ENCODE measurements around the gene ALCAM. TPM values are rescaled to one million over a fixed set of nuclear protein-coding genes. Genes with fewer than 3 reads are reported as not detected.
A peak's percentile ranks its signal among the peaks of the same experiment; 100 is the strongest.
"Not testable (repeated sequence)": the region's sequence is repeated elsewhere in the genome, so short reads cannot be mapped to it uniquely, and the experiment has no call there.

Gene ALCAM
- polyA plus RNA-seq, 3 donors: 112 to 151 (median 124) TPM

- peak in 10 of 11 donors; percentile 28 to 64 (median 44) for DNase-seq (ENCODE audit: extremely low read depth in 1 of 11, low read depth in 9 of 11, low spot score in 4 of 11)
Observed at GRCh38 chr3:105369500-105370371, 3.0 kb downstream of the ALCAM start.

DNA sequence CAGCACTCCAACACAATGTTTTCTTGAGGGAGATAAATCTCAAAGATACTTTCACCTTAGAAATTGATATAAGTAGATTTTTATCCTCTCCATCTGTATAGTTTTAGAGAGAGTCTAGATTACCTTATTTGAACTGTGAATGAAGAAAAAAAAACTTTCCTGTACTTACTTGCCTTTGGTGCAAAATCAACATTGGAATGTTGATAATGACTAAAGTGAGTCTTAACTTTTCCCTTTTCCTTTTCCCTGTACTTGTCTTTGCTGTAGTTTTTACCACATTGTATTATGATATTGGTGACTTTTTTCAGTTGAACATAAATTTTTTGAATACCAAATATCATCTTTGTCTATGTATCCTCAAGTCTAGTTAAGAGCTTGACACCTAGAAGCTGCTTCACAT is 6.7 kb downstream of the ALCAM start:
- no peak for DNase-seq (ENCODE audit: extremely low read depth in 1 of 11, low read depth in 9 of 11, low spot score in 4 of 11)

GRCh38 chr3:105375750-105376511 is 9.2 kb downstream of the ALCAM start:
- DNase-seq (ENCODE audit: extremely low read depth in 1 of 11, low read depth in 9 of 11, low spot score in 4 of 11): no peak

DNA sequence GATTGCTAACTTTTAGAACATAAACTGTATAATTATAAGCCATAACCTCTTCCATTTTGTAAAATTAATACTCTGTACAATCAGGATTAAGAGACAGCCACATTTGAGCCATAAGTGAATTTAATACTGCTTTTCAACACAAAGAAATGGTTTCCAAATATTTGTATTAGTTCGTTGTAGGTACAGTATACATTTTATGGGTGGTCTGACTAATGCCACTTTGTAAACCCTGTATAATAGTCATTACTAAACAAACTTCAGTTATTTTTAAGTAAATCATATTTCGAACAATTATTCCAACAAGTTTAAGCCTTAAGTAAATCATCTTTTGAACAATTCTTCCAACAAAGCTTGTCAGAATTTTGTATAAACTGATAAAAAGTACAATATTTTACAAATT is 11.0 kb downstream of the ALCAM start:
- no peak for DNase-seq (ENCODE audit: extremely low read depth in 1 of 11, low read depth in 9 of 11, low spot score in 4 of 11)

DNA sequence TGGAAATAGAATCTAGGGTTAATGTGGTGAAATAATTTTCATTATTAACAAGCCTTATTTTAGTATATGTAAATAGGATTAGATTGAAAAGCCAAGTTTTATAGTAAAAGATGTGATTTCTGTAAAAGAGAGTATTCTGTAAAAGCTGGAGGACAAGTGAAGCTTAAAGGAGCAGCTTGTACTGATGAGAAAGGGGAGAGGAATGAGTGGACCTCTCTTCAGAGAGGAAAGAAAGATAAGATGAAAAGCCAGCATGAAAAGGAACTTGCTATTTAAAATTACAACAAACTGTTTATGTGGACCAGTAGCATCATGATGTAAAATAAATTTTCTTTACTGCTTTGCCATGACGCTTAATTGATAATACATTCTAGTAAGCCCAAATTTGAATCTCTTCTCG is 18.5 kb downstream of the ALCAM start:
- DNase-seq (ENCODE audit: extremely low read depth in 1 of 11, low read depth in 9 of 11, low spot score in 4 of 11): no peak

- DNase-seq (ENCODE audit: extremely low read depth in 1 of 11, low read depth in 9 of 11, low spot score in 4 of 11): no peak
Observed at GRCh38 chr3:105385819-105386508, 19.3 kb downstream of the ALCAM start.

GRCh38 chr3:105387122-105387751 is 20.5 kb downstream of the ALCAM start:
- no peak for DNase-seq (ENCODE audit: extremely low read depth in 1 of 11, low read depth in 9 of 11, low spot score in 4 of 11)

DNA sequence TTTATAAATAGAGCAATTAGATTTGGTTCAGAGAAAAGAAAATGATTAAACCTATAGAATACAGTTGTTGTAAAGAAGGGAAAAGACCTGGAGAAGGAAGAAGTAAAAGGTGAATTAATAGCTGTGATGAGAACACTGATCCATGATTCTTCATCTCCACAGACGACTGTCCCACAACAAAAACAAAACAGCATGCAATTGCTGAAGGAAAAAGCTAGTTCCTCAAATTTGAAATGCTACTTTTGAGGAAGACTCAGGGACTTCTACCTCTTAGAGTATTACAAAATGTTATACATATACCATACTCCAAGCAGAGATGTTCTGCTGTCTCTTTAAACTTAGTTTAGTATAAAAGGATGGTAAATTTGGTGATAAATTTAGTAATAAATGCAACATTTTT is 21.5 kb downstream of the ALCAM start:
- no peak for DNase-seq (ENCODE audit: extremely low read depth in 1 of 11, low read depth in 9 of 11, low spot score in 4 of 11)

- not testable (repeated sequence) for DNase-seq (ENCODE audit: extremely low read depth in 1 of 11, low read depth in 9 of 11, low spot score in 4 of 11)
Observed at GRCh38 chr3:105389759-105390158, 23.1 kb downstream of the ALCAM start.

GRCh38 chr3:105392598-105392997 is 25.9 kb downstream of the ALCAM start:
- DNase-seq (ENCODE audit: extremely low read depth in 1 of 11, low read depth in 9 of 11, low spot score in 4 of 11): not testable (repeated sequence)

- no peak for DNase-seq (ENCODE audit: extremely low read depth in 1 of 11, low read depth in 9 of 11, low spot score in 4 of 11)
Observed at GRCh38 chr3:105394177-105394576, 27.5 kb downstream of the ALCAM start.

- no peak for DNase-seq (ENCODE audit: extremely low read depth in 1 of 11, low read depth in 9 of 11, low spot score in 4 of 11)
Observed at GRCh38 chr3:105397974-105398373, 31.3 kb downstream of the ALCAM start.

GRCh38 chr3:105398437-105398836 is 31.7 kb downstream of the ALCAM start:
- no peak for DNase-seq (ENCODE audit: extremely low read depth in 1 of 11, low read depth in 9 of 11, low spot score in 4 of 11)

DNA sequence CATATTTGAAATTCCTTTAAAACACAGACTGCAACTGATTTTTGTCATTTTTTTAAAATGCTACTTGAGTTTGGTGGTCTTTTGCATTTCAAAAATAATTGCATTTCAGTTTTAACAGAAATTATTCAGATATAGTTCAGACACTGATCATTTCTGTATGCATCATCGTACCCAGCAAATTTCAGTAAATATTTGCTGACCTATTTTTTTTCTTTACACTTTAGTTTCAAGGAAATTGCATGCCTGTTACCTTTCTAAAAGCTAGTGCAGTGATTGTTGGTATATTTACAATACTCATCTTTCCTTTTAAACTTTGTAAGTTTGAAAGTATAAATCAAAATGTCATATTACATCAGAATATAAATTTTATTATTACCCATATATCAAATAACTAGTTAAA is 32.4 kb downstream of the ALCAM start:
- DNase-seq (ENCODE audit: extremely low read depth in 1 of 11, low read depth in 9 of 11, low spot score in 4 of 11): no peak

- no peak for DNase-seq (ENCODE audit: extremely low read depth in 1 of 11, low read depth in 9 of 11, low spot score in 4 of 11)
Observed at GRCh38 chr3:105399611-105400010, 32.9 kb downstream of the ALCAM start.

DNA sequence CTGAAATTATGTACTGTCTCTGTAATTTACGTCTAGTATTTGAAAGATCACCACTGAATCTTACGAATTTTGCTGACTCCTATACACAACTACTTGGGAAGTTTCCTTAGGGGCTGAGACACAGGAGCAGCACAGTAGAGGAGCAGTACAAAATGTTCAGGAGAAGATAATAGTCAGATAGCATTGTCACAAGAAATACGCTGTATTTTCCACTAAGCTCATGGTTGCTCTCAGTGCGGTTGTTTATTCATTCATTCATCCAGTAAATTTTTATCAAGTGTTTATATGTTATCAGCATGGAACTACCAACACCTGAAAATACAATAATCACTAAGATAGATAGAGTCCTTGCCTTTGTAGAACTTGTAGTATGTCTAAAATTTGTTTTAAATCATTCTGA is 34.5 kb downstream of the ALCAM start:
- DNase-seq (ENCODE audit: extremely low read depth in 1 of 11, low read depth in 9 of 11, low spot score in 4 of 11): no peak

DNA sequence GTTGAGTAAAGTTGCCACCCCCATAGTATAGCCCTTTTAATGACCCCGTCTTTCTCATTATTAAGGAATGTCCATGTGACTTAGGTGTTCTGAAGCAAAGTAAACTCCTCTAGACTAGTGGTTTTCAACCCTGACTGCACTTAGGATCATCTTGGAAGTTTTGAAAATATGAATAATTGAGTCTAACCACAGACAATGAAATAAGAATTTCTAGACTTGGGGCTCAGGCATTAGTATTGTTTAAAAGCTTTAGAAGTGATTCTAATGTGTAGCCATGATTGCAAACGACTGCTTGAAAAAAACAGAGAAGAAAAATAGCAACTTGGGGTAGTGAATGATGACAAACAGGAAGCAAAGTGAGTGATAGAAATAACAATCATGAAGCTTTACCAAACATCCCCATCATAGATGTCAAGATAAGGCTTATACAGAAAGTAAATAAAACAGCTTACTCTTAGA is 35.0 kb downstream of the ALCAM start:
- DNase-seq (ENCODE audit: extremely low read depth in 1 of 11, low read depth in 9 of 11, low spot score in 4 of 11): no peak

DNA sequence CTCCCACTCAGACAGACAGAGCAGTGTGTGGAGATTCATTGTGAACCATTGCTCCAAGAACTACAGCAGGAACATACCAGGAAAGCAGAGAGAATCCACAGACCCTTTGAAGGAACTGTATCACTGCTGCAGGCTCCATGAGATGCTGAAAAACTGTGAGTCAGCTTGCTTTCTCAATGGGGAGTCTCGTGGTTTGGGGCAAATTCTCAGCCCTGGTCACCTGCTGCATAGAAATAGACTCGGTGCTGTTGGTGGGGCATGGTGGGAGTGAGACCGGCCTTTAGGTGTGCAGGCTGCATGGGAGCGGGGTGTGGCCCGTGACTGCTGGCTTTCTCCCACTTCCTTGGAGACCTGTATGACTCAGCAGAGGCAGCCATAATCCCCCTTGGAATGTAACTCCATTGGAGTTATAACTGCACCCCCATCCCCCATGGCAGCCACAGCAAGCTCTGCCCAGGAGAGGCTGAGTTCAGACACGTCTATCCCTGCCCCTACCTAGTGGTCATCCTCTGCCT is 35.6 kb downstream of the ALCAM start:
- no peak for DNase-seq (ENCODE audit: extremely low read depth in 1 of 11, low read depth in 9 of 11, low spot score in 4 of 11)

DNA sequence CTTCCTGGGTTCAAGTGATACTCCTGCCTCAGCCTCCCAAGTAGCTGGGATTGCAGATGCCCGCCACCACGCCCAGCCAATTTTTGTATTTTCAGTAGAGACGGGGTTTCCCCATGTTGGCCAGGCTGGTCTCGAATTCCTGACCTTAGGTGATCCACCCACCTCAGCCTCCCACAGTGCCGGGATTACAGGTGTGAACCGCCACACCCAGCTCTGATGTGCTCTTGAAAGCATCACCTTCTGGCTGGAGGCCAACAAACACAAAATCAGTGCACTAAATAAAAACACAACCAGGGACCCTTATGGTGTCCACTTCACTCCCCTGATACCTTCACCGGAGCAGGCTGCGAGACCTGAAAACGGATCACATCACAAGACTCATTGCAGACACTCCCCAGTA is 36.3 kb downstream of the ALCAM start:
- DNase-seq (ENCODE audit: extremely low read depth in 1 of 11, low read depth in 9 of 11, low spot score in 4 of 11): not testable (repeated sequence)

Data from renal cortex interstitium (tissue), 11 donors.